Measurements from ENCODE around the gene RASL12.

DNA sequence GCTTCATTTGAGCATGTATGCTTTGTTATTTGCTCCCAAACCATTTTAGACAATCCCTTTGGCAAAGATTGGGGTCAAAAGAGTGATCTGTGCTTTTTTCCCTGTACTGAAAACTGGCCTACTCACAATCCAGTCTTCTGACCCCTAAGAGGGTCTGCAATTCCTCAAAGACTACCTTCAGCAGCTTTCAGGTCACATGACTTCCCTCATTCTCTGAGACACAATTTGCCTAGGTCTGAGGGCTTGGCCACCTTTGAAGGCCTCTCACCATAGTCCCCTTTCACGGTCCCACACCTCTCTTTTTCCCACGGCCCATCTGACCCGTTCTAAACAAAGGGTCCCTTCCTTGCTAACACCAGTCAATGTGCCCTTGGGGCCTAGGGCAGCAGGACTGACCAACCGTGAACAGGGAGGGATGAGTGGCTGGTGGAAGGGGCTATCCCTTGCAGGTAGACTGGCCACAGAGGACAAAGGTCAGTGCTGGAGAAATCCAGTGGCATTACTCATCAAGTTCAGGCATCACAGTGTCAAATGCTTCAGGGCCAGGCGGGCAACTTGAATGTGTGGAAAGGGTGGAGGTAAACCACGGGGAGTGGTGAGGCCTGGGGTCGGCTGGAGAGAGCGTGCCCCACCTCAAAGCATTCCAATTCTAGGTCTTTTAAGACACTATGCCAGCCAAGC lies 10.8 kb downstream of the RASL12 start:
- TF ChIP-seq, protein P1, sequence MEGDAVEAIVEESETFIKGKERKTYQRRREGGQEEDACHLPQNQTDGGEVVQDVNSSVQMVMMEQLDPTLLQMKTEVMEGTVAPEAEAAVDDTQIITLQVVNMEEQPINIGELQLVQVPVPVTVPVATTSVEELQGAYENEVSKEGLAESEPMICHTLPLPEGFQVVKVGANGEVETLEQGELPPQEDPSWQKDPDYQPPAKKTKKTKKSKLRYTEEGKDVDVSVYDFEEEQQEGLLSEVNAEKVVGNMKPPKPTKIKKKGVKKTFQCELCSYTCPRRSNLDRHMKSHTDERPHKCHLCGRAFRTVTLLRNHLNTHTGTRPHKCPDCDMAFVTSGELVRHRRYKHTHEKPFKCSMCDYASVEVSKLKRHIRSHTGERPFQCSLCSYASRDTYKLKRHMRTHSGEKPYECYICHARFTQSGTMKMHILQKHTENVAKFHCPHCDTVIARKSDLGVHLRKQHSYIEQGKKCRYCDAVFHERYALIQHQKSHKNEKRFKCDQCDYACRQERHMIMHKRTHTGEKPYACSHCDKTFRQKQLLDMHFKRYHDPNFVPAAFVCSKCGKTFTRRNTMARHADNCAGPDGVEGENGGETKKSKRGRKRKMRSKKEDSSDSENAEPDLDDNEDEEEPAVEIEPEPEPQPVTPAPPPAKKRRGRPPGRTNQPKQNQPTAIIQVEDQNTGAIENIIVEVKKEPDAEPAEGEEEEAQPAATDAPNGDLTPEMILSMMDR (IDR thresholded peaks at IDR 0.05) = no peak
- no peak for TF ChIP-seq POLR2A (IDR thresholded peaks at IDR 0.05)
